ENCODE data around the gene TNP2. TPM values are rescaled to one million over a fixed set of nuclear protein-coding genes. Genes with fewer than 3 reads are reported as not detected.

Gene TNP2
- total RNA-seq, 1 donor from 2014 or later, result not detected

DNA sequence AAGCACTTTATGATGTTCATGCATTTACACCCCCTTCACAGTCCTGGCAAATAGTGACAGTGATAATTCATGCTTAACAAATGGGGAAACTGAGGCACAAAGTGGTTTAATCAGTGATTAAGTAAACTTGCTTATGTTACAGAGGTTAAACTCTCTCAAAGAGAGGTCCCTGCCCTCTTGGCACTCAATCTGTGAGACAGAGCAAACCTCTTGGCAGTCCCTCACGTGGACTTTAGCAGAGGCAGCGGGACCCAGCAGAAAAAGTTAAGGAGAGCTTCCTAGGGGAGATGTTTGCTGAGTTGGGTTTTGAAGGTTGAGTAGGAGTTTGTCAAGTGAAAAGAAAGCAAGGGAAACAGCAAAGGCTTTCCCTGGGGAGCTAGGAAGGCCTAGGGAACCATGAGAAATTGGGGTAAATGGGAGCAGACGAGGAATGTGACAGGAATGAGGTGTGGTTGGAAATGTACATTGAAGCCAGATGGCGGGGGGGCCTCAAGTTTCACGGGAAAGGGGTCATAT is 23.8 kb downstream of the TNP2 start:
- Mint-ChIP-seq H3K4me3 (no peak overlapping the region), H3K27ac (no peak overlapping the region), H3K4me1 (ENCODE audit: unreplicated experiment) (peaks cover 10% of the 10 kb centered on the region), H3K9me3 (no peaks in the 10 kb centered on the region), H3K36me3 (no peaks in the 10 kb centered on the region), H3K27me3 (no peaks in the 10 kb centered on the region)
- TF ChIP-seq, protein P1, sequence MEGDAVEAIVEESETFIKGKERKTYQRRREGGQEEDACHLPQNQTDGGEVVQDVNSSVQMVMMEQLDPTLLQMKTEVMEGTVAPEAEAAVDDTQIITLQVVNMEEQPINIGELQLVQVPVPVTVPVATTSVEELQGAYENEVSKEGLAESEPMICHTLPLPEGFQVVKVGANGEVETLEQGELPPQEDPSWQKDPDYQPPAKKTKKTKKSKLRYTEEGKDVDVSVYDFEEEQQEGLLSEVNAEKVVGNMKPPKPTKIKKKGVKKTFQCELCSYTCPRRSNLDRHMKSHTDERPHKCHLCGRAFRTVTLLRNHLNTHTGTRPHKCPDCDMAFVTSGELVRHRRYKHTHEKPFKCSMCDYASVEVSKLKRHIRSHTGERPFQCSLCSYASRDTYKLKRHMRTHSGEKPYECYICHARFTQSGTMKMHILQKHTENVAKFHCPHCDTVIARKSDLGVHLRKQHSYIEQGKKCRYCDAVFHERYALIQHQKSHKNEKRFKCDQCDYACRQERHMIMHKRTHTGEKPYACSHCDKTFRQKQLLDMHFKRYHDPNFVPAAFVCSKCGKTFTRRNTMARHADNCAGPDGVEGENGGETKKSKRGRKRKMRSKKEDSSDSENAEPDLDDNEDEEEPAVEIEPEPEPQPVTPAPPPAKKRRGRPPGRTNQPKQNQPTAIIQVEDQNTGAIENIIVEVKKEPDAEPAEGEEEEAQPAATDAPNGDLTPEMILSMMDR (conservative IDR thresholded peaks at IDR 0.05), result no peak
- no peak for DNase-seq (ENCODE audit: extremely low spot score, unreplicated experiment)

DNA sequence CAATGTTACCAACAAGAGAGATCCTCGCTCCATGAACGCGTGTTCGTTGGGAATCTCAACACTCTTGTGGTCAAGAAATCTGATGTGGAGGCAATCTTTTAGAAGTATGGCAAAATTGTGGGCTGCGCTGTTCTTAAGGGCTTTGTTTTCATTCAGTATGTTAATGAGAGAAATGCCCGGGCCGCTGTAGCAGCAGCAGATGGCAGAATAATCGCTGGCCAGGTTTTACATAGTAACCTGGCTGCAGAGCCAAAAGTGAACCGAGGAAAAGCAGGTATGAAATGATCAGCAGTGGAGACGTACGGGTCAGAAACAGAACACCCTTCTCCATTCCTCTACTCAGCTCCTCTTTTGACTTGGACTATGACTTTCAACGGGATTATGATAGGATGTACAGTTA is 26.5 kb downstream of the TNP2 start:
- no peaks in the 10 kb centered on the region for H3K9me3 Mint-ChIP-seq
- H3K4me1 Mint-ChIP-seq (ENCODE audit: unreplicated experiment), result peaks cover 8% of the 10 kb centered on the region
- no peaks in the 10 kb centered on the region for H3K36me3 Mint-ChIP-seq
- no peak for DNase-seq (ENCODE audit: extremely low spot score, unreplicated experiment)
- no peaks in the 10 kb centered on the region for H3K27me3 Mint-ChIP-seq
- TF ChIP-seq, protein P1 (conservative IDR thresholded peaks at IDR 0.05), result no peak
- no peak overlapping the region for H3K4me3 Mint-ChIP-seq
- H3K27ac Mint-ChIP-seq, result no peak overlapping the region

DNA sequence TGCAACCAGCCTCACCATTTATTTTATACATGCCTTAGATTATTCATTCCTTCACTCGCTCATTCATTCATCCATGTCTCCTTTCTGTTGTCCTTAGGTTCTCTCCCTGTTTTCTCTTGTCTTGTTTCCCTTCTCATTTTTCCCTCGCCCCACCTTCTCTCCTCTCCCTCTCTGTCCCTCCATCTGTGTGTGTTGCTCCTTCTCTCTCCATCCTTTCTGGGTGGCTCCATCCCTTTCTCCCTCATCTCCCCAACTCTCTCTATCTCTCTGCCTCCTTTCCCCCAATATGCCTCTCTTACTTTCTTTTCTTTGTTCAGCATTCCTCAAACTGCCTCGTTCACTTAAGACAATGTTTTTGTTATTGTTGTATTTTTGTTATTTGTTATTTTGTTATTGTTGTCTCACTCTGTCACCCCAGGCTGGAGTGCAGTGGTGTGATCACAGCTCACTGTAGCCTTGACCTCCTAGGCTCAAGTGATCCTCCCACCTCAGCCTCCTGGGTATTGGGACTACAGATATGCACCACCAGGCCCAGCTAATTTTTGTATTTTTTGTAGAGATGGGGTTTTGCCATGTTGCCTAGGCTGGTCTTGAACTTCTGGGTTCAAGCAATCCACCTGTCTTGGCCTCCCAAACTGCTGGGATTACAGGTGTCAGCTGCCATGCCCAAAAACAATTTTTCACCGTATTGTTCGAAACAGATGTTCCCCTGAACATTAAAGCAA is 27.5 kb downstream of the TNP2 start:
- no peaks in the 10 kb centered on the region for H3K36me3 Mint-ChIP-seq
- H3K4me1 Mint-ChIP-seq (ENCODE audit: unreplicated experiment), result peaks cover 8% of the 10 kb centered on the region

DNA sequence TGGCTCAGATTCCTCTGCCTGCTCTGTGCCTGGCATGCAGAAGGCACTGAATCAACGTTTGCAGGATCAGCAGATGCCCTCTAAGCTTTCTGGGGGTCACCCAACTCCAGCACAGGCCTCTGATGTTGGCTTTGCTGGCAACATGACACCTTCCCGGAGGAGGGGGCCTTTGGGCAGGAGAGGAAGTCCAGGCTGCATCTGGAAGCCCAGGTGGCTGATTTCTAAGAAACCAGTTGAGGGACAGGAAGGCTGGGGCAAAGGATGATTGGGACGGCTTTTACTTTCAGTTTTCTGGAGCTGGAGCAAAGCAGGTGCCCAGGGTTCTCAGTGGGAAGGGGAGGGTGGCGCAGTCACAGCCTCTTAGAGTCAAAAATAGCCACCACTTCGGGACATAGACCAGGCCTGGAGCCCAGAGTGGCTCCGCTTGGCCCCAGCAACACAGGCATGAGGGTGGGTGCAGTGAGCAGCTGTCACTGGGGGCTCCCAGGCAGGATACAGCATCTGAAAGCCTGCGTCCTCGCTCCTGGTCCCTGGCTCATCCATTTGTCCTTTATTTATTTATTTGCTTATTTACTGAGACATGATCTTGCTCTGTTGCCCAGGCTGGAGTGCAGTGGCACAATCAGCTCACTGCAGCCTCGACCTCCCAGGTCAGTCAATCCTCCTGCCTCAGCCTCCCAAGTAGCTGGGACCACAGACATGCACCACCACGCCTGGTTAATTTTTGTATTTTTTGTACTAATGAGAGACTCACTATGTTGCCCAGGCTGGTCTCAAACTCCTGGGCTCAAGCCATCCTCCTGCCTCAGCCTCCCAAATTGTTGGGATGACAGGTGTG is 28.3 kb downstream of the TNP2 start:
- Mint-ChIP-seq H3K4me1 (ENCODE audit: unreplicated experiment) (peaks cover 8% of the 10 kb centered on the region), H3K27ac (no peak overlapping the region), H3K36me3 (no peaks in the 10 kb centered on the region), H3K4me3 (no peak overlapping the region), H3K27me3 (no peaks in the 10 kb centered on the region), H3K9me3 (no peaks in the 10 kb centered on the region)
- TF ChIP-seq, protein P1 (conservative IDR thresholded peaks at IDR 0.05), result no peak
- no peak for DNase-seq (ENCODE audit: extremely low spot score, unreplicated experiment)

More for the DNA sequence above, 27.5 kb downstream of the TNP2 start:
- H3K4me3 Mint-ChIP-seq, result no peak overlapping the region
- DNase-seq (ENCODE audit: extremely low spot score, unreplicated experiment), result no peak
- TF ChIP-seq, protein P1 (conservative IDR thresholded peaks at IDR 0.05), result no peak
- no peaks in the 10 kb centered on the region for H3K27me3 Mint-ChIP-seq
- no peak overlapping the region for H3K27ac Mint-ChIP-seq
- no peaks in the 10 kb centered on the region for H3K9me3 Mint-ChIP-seq

DNA sequence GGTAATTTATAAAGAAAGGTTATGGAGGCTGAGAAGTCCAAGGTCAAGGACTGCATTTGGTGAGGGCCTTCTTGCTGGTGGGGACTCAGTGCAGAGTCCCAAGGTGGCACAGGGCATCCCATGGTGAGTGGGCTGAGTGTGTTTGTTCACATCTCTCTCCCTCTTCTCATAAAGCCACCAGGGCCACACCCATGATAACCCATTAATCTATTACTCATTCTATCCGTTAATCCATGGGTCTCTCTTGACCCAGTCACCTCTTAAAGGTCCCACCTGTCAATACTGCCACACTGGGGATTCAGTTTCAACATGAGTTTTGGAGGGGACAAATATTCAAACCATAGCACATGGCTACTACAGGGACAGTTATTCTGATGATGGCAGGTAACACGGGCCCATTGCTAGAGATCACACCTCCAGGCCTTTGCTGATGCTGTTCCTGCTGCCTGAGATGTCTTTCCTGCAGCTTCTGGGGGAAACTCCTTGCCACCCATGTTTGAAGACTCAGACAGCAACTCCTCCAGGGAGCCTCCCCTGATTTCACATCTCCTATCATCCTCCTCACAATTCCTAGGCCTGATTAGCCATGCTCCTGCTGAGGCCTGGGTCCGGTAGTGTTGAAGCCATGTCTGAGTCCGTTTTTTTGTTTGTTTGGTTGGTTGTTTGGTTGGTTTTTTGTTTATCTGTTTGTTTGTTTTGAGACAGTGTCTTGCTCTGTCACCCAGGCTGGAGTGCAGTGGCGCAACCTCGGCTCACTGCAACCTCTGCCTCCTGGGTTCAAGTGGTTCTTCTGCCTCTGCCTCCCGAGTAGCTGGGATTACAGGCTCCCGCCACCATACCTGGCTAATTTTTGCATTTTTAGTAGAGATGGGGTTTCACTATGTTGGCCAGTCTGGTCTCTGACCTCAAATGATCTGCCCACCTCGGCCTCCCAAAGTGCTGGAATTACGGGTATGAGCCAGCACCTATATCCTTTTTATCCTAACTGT is 29.2 kb downstream of the TNP2 start:
- no peaks in the 10 kb centered on the region for H3K27me3 Mint-ChIP-seq
- no peaks in the 10 kb centered on the region for H3K36me3 Mint-ChIP-seq
- no peaks in the 10 kb centered on the region for H3K4me1 Mint-ChIP-seq (ENCODE audit: unreplicated experiment)
- no peak overlapping the region for H3K27ac Mint-ChIP-seq
- H3K9me3 Mint-ChIP-seq, result no peaks in the 10 kb centered on the region
- no peak overlapping the region for H3K4me3 Mint-ChIP-seq
- TF ChIP-seq, protein P1 (conservative IDR thresholded peaks at IDR 0.05), result no peak
- no peak for DNase-seq (ENCODE audit: extremely low spot score, unreplicated experiment)
